Astrocyte of the spinal cord (primary cell): Measurements from ENCODE around the gene CDK3.
"Not testable (repeated sequence)": the region's sequence is repeated elsewhere in the genome, so short reads cannot be mapped to it uniquely, and the experiment has no call there.

ENCODE experiments used
- DNase-seq: peaks from one replicate; pipeline ENCODE4 v3.0.0; 2011; ENCODE audit warnings: low read depth, low spot score
- H3K4me3 ChIP-seq: 2 replicates; pipeline ENCODE4 v1.5.1; 2011; ENCODE audit warnings: low read depth, mild to moderate bottlenecking, low read length, moderate library complexity
- CTCF ChIP-seq: IDR thresholded peaks from 2 replicates; pipeline ENCODE4 v1.5.1; 2012; ENCODE audit warnings: low read depth, mild to moderate bottlenecking, low read length, inconsistent platforms
- in situ Hi-C: cut with HindIII; loops from 2 replicates; pipeline ENCODE4 v1.10.0; 2017; ENCODE audit warnings: low sequenced_read_pairs

CDK3 gene

GRCh38 chr17:76000755-76001521 lies at the start of gene CDK3:
Gene CDK3 (plus strand): TSS chr17:76000855. CDS start chr17:76001426, 571 bp downstream.
- in situ Hi-C loops = no loop called here
- DNase-seq = no peak
- no peak within 1 kb of the TSS for H3K4me3 ChIP-seq
- TF ChIP-seq CTCF = no peak

- DNase-seq = peak; percentile 53
- TF ChIP-seq CTCF = no peak
- H3K4me3 ChIP-seq = no peak overlapping the region
- in situ Hi-C loops = no loop called here
Observed at GRCh38 chr17:75950855-75951554, 49.6 kb upstream of the CDK3 start.

GRCh38 chr17:75959051-75959838 lies 41.4 kb upstream of the CDK3 start:
- in situ Hi-C loops = no loop called here
- no peak overlapping the region for H3K4me3 ChIP-seq
- TF ChIP-seq CTCF = no peak
- DNase-seq = no peak

GRCh38 chr17:75959839-75960511 lies 40.7 kb upstream of the CDK3 start:
- H3K4me3 ChIP-seq = no peak overlapping the region
- DNase-seq = no peak
- no peak for TF ChIP-seq CTCF
- in situ Hi-C loops = no loop called here

- no peak for TF ChIP-seq CTCF
- H3K4me3 ChIP-seq = no peak overlapping the region
- in situ Hi-C loops = no loop called here
- no peak for DNase-seq
Observed at GRCh38 chr17:75965468-75965867, 35.2 kb upstream of the CDK3 start.

GRCh38 chr17:75969044-75969443 lies 31.6 kb upstream of the CDK3 start:
- DNase-seq, H3K4me3 ChIP-seq, in situ Hi-C loops: not testable (repeated sequence)
